Middle frontal gyrus (tissue), 1 donor: ENCODE data around the gene IAH1.
"Not testable (repeated sequence)": the region's sequence is repeated elsewhere in the genome, so short reads cannot be mapped to it uniquely, and the experiment has no call there.

Source experiments
- DNase-seq: peaks from one replicate; pipeline ENCODE4 v3.0.0-alpha.2; 2015; ENCODE audit warnings: low spot score; ENCODE audit errors: extremely low spot score

IAH1 gene

GRCh38 chr2:9473308-9473984 lies 905 bp upstream of the IAH1 start:
- no peak for DNase-seq

- DNase-seq: no peak
These were observed 378 bp upstream of the IAH1 start for GRCh38 chr2:9473985-9474360.

DNA sequence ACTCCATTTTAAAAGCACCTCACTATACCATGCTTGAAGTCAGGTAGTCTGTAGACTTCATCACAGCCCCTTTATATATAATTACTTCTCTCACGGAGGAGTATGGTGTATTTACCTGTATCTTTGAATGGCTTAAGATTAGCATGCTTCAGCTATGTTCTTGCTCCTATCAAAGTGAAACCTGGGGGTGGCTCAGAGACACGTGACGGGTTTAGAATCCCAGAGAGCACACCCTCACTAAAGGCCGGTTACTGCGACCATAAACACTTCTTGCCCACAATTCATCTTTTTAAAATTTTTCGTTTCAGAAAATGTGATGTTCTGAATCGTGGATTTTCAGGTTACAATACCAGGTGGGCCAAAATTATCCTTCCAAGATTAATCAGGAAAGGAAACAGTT lies 3.6 kb downstream of the IAH1 start:
- DNase-seq: no peak

- DNase-seq: no peak
These were observed 4.2 kb downstream of the IAH1 start for GRCh38 chr2:9478526-9478925.

DNA sequence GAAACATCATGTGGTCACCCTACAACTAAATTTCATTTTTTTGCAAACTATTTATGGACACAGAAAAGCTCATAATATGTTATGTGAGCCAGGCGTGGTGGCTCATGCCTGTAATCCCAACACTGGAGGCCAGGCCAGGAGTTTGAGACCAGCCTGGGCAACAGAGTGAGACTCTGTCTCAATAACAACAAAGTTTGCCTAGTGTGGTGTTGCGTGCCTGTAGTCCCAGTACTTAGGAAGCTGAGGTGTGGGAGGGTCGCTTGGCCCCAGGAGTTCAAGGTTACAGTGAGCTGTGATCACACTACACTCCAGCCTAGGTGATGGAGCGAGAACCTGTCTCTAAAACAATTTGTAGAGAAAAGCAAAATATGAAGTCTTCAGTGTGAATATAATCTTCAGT lies 5.8 kb downstream of the IAH1 start:
- DNase-seq: no peak

DNA sequence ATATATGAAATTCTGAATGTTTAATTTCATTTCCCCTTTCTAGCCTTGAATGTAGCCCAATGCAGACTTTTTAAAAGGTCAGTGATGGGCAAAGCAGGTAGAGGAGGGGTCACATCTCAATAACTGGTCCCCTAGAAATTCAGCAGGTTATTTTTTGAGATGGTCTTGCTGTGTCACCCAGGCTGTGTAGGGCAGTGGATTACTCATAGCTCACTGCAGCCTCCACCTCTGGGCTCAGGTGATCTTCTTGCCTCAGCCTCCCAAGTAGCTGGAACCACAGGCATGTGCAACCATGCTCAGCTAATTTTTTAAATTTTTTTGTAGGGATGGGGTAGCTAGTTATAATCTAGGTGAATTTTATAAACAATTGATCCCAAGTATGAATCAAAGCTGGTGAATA lies 8.8 kb downstream of the IAH1 start:
- DNase-seq: no peak

GRCh38 chr2:9484533-9484932 lies 10.2 kb downstream of the IAH1 start:
- DNase-seq: no peak

DNA sequence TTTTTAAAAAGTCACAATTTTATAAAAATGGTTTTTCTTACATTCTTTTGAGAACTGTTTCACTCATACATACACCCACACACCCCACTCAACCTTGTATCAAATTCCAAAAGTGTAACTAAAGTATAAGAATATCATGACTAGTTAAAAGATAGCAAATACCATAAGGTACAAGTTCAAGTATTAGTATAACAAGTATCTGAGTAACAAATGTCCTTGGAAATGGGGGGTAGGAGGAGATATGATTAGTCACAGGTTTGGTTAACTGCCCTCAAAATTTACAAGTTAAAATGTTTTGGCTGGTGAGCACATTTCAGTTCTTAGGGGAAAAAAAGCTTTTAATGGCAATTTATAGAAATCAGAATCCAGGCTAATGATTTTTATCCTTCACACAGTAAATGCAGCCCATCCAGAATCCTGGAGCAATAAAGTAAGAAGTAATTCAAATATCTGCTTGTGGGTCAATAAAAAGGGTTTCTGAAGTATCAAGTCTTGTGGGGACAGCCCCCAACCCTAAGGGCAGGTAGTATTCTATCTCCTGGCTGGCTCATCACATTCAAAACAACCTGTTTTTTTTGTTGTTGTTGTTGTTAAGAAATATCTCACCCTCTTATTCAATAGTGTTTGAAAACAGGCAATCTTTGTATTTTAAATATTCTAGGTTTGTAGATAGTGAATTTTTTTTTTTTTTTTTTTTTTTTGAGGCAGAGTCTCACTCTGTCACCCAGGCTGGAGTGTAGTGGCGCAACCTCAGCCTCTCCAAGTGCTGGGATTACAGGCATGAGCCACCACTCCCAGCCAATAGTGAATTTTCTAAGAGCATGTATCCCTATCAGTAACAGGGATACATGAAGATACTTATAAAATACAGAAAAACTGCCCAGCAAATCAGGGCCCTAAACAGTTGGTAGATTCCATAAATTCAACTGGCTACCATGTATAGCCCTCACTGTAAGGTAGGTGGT lies 14.5 kb downstream of the IAH1 start:
- DNase-seq: no peak

DNA sequence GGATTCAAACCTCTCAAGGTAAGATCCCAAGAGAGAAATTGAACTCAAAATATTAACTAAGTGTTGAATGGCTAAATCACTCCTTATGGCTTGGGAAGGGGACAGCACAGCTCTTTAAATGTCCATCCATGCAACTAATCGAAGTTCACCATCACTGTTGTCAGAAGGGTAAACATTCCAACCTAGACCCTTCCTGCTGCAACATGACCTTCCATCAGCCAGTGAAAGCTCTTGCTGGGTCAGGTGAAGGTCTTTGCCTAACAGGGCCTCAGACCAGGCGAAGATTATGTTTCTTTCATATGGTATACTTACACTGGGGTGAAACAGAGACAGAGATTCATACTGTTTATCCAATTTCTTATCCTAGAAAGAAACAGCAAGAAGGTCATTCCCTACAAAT lies 16.4 kb downstream of the IAH1 start:
- DNase-seq: no peak

DNA sequence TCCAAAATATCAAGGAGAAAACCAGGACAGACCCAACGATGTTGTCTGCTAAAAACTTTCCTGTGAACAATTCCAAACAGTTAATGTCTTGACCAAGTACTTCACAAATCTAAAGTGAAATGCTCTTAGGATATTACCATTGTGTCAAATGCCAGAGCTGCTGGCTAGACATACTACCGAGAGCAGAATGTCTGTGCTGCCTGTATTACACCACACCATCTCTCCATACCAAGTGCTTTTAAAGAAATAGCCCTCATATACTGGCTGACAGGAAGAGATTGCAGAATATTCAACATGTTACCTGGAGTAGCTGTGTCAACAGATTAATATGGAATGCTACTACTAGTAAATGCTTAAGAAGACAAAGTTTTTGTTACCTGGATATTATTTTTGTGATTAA lies 18.6 kb downstream of the IAH1 start:
- no peak for DNase-seq

DNA sequence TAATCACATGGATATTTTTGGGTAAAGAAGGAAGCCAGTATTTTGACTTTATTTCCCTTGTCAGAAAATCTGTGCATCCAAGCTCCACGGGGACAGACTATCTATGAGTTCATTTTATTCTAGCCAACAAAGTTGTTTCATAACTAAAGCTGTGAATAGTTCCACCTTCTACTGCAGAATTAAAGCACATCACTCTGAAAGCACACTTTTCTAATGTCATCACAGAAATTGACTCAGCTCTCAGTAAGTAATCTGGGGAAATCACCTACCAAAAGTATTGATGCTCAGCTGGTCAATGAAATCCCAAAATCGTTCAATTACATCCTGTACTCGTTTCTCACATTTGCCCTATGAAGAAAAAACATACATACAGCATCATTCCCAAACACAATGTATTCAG lies 19.1 kb downstream of the IAH1 start:
- no peak for DNase-seq

GRCh38 chr2:9494081-9494480 lies 19.7 kb downstream of the IAH1 start:
- DNase-seq: no peak

DNA sequence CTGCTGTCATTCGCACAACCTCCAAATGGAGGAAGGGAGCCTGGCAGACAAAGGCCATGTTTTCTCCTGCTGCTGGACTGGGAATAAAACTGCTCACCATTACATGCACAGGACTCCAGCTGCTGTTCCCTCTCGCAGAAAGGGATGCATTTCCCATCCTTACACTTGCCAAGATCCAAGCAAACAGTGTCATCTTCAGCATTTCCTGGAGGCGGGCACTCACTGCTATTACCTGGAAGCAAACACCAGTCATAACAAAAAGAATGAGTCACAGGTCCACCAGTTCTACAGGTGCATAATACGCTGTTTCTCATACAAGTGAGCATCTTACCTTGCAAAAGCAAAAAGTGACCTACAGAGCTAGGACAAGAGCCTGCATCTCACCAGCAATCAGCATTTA lies 22.7 kb downstream of the IAH1 start:
- no peak for DNase-seq

DNA sequence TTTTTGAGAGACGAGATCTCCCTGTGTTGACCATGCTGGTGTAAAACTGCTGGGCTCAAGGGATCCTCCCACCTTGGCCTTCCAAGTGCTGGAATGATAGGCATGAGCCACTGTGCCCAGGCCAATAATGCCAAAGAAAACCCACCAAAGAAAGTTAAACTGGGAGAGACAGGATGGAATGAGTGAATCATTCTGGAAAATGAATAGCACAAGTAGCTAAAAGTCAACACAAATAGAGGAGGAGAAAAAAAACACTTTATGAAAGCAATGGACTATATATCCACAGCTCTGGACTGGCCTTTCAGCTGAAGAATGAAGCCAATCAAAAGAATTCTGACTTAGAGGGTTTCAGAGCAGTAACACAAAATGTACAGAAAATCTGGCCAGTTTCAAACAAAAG lies 23.9 kb downstream of the IAH1 start:
- DNase-seq: no peak

DNA sequence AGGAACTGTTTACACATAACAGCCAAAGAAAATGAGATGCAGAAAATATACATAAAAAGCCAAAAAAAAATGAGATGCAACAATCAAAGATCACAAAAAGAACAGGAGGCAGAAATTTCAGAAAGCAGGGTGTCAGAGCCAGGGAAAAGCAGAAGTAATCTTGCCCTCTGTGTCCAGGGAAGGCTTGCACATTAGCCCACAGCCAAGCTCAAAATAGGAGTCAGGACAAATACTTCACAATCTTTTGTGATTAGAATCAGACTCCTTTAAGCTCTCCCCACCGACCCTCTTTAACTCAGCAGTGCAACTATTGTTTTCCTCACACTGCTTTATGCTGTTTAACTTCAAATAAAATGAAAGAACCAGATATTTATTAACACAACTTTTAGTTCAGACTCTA lies 34.6 kb downstream of the IAH1 start:
- no peak for DNase-seq

DNA sequence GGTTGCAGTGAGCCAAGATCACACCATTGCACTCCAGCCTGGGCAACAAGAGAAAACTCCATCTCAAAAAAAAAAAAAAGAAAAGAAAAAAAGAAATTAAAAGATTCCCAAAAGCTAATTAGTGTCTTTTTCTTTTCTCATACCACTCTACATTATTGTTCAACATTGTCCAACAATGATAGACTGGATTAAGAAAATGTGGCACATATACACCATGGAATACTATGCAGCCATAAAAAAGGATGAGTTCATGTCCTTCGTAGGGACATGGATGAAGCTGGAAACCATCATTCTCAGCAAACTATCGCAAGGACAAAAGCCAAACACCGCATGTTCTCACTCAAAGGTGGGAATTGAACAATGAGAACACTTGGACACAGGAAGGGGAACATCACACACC lies 39.6 kb downstream of the IAH1 start:
- DNase-seq: not testable (repeated sequence)

GRCh38 chr2:9517118-9517782 lies 42.9 kb downstream of the IAH1 start:
- no peak for DNase-seq

- DNase-seq: no peak
These were observed 43.8 kb downstream of the IAH1 start for GRCh38 chr2:9518163-9518562.

DNA sequence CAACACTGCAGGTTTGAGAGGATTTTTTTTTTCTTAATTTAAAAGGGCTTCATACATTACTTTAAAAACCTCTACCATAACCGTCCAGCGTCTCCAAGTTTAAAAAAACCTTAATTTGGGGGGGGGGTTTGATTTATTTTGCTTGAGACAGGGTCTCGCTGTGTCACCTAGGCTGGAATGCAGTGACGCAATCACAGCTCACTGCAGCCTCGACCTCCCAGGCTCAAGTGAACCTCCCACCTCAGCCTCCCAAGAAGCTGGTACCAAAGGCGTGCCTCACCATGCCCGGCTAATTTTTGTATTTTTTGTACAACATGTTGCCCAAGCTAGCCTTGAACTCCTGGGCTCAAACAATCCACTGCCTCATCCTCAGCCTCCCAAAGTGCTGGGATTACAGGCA lies 44.4 kb downstream of the IAH1 start:
- no peak for DNase-seq

GRCh38 chr2:9519250-9519649 lies 44.9 kb downstream of the IAH1 start:
- DNase-seq: no peak

- no peak for DNase-seq
These were observed 49.9 kb downstream of the IAH1 start for GRCh38 chr2:9524291-9524690.

DNA sequence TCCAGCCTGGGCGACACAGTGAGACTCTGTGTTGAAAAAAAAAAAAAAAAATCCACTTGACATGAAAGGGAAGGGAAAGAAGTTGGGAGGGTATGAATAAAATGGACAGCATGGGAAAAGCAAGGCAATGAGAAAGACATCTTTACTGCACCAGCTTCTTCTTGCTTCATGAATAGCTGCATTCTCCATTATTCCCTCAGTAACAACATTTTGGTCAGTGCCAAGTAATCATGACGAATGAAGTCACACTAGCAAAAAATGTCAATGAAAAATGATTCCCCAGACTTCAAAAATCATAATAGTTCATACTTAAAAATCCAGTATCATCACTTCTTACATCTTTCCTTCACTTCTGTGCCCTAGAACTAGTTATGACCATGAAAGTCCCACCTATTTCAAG lies 50.9 kb downstream of the IAH1 start:
- DNase-seq: no peak
